Measurements from ENCODE around the gene LIN9. TPM values are rescaled to one million over a fixed set of nuclear protein-coding genes. Genes with fewer than 3 reads are reported as not detected.

The LIN9 gene
- total and polyA plus RNA-seq, 2 of the 8 experiments (the other 6 are each of a cell fraction or from before 2014, with no cell fraction given): 5.6 to 12.6 TPM

- TF ChIP-seq KDM4A (IDR thresholded peaks at IDR 0.05; ENCODE audit: low read depth, low read length, severe bottlenecking) (no peak), RBBP5 (IDR thresholded peaks at IDR 0.05; ENCODE audit: borderline replicate concordance, low read depth, low read length) (no peak), TEAD4 (IDR thresholded peaks at IDR 0.05; ENCODE audit: low read depth, low read length) (no peak), TAF1 (IDR thresholded peaks at IDR 0.05; ENCODE audit: low read depth, low read length) (no peak), TAF7 (optimal IDR thresholded peaks at IDR 0.05; ENCODE audit: borderline replicate concordance, low read depth, low read length) (no peak), TBP (IDR thresholded peaks at IDR 0.05; ENCODE audit: low read depth, low read length) (no peak)
- H3K27ac ChIP-seq (ENCODE audit: low read depth, low read length): no peak overlapping the region
- no peak overlapping the region for H3K14ac ChIP-seq (ENCODE audit: insufficient read length)
- H4K20me1 ChIP-seq (replicated peaks in 1 of 2; ENCODE audit: control insufficient read depth in 1 of 2, insufficient read depth in 2 of 2, low read length in 2 of 2): no peaks in the 10 kb centered on the region
- no peaks in the 10 kb centered on the region for H3K79me2 ChIP-seq (ENCODE audit: control insufficient read depth in 1 of 2, insufficient read depth in 2 of 2, low read length in 2 of 2)
- H3K9ac ChIP-seq (replicated peaks in 1 of 4; ENCODE audit: extremely low read depth in 1 of 4, low read depth in 3 of 4, low read length in 3 of 4): no peak overlapping the region
- H3K4me3 ChIP-seq (ENCODE audit: extremely low read depth in 1 of 4, insufficient read depth in 2 of 4, low read depth in 3 of 4, low read length in 4 of 4): no peak overlapping the region
- no peak overlapping the region for H2BK120ac ChIP-seq (replicated peaks; ENCODE audit: low read depth, low read length)
- FAIRE-seq (no peak), DNase-seq (ENCODE audit: low read depth in 1 of 2, low spot score in 2 of 2) (no peak)
- H3K18ac ChIP-seq (ENCODE audit: extremely low read depth, low read length): no peak overlapping the region
- peaks cover 0 to 4% (median 2%) of the 10 kb centered on the region in 4 experiments; a peak in 4 of 7 replicates for H3K4me1 ChIP-seq (replicated peaks in 1 of 4; ENCODE audit: control insufficient read depth in 3 of 4, insufficient read depth in 4 of 4, low read length in 3 of 4)
- no peak overlapping the region for H3K4me2 ChIP-seq (ENCODE audit: insufficient read depth in 1 of 2, low read depth in 2 of 2, low read length in 2 of 2)
- H2AFZ ChIP-seq (ENCODE audit: low read length): no peak overlapping the region
- H3K23ac ChIP-seq (ENCODE audit: insufficient read length): no peak overlapping the region
- H3K4ac ChIP-seq (replicated peaks; ENCODE audit: insufficient read length, low read depth, low read length): no peak overlapping the region
- no peak overlapping the region for H2BK15ac ChIP-seq (ENCODE audit: low read length)
- H2BK5ac ChIP-seq (ENCODE audit: low read depth, low read length): no peak overlapping the region
- no peak overlapping the region for H3K56ac ChIP-seq (replicated peaks; ENCODE audit: insufficient read length, low read depth, low read length)
- H3K9me3 ChIP-seq (ENCODE audit: insufficient read depth in 2 of 2, low read depth in 1 of 2, low read length in 1 of 2): no peaks in the 10 kb centered on the region
- ChIA-PET POLR2A (ENCODE audit: partially characterized antibody) (interaction anchor here (0.7 kb wide), 1 partner anchor 10 kb away, joined by 3 read pairs; no protein-coding TSS in a partner anchor), CTCF (ENCODE audit: partially characterized antibody) (interaction anchor here (2.0 kb wide), 1 partner anchor 129 kb away, joined by 6 read pairs; no protein-coding TSS in a partner anchor)
- no peaks in the 10 kb centered on the region for H3K36me3 ChIP-seq (ENCODE audit: control insufficient read depth in 2 of 4, insufficient read depth in 4 of 4, low read length in 3 of 4)
- no peak overlapping the region for H2BK20ac ChIP-seq (ENCODE audit: low read length)
- H4K8ac ChIP-seq (ENCODE audit: extremely low read depth, insufficient read depth, low read length): no peak overlapping the region
- no peaks in the 10 kb centered on the region for H3K23me2 ChIP-seq (ENCODE audit: low read depth, low read length)
- H3K27me3 ChIP-seq (replicated peaks in 1 of 4; ENCODE audit: control insufficient read depth in 3 of 4, extremely low read depth in 1 of 4, insufficient read depth in 3 of 4, low read length in 3 of 4): peaks cover 0 to 4% (median 0%) of the 10 kb centered on the region in 4 experiments; a peak in 1 of 7 replicates
- peak overlapping the region; percentile 50; the same call in 1 of the 2 replicates for H2BK12ac ChIP-seq (ENCODE audit: low read depth, low read length)
- H2AK5ac ChIP-seq (ENCODE audit: low read depth, low read length): no peak overlapping the region
- no peak overlapping the region for H4K5ac ChIP-seq (ENCODE audit: insufficient read length, low read depth, low read length)
- no peaks in the 10 kb centered on the region for H3K79me1 ChIP-seq (ENCODE audit: low read depth, low read length)
- no peak overlapping the region for H4K91ac ChIP-seq (replicated peaks; ENCODE audit: insufficient read length, low read length)
Measured at GRCh38 chr1:226204198-226204597, 104.8 kb downstream of the LIN9 start.

All from H1 (cell line).